ENCODE data around the gene ADRA2C. TPM values are rescaled to one million over a fixed set of nuclear protein-coding genes. Genes with fewer than 3 reads are reported as not detected.

The ADRA2C gene
- total RNA-seq, 1 donor from 2014 or later = 4.5 TPM

DNA sequence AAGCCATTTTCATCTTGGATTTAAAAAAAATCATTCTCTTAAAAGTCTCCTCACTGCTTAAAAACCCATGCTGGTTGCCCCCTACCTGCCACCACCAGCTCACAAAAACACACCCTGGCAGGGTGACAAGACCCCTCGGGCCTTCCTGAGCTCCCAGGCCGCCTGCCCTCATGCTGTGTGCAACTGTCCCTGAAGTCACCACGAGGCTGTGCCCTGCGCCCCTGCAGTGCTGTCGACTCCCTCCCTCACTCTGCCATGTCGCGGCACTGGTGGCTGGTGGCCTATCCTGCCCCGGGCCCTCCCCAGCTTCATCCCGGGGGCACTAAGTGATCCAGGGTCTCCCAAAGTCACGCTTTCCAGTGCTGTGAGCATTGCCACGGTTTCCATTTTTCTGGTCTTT, 46.3 kb upstream of the ADRA2C start:
- H3K9me3 ChIP-seq (replicated peaks) = peaks cover 10% of the 10 kb centered on the region
- no peak overlapping the region for H3K4me3 ChIP-seq
- intact Hi-C loops (cut with micrococcal nuclease) = no loop called here
- H3K27ac ChIP-seq (replicated peaks) = no peak overlapping the region
- TF ChIP-seq, protein P1, sequence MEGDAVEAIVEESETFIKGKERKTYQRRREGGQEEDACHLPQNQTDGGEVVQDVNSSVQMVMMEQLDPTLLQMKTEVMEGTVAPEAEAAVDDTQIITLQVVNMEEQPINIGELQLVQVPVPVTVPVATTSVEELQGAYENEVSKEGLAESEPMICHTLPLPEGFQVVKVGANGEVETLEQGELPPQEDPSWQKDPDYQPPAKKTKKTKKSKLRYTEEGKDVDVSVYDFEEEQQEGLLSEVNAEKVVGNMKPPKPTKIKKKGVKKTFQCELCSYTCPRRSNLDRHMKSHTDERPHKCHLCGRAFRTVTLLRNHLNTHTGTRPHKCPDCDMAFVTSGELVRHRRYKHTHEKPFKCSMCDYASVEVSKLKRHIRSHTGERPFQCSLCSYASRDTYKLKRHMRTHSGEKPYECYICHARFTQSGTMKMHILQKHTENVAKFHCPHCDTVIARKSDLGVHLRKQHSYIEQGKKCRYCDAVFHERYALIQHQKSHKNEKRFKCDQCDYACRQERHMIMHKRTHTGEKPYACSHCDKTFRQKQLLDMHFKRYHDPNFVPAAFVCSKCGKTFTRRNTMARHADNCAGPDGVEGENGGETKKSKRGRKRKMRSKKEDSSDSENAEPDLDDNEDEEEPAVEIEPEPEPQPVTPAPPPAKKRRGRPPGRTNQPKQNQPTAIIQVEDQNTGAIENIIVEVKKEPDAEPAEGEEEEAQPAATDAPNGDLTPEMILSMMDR (IDR thresholded peaks at IDR 0.05; ENCODE audit: borderline replicate concordance) = no peak
- peaks cover 95% of the 10 kb centered on the region for H3K27me3 ChIP-seq (ENCODE audit: low read depth)
- no peaks in the 10 kb centered on the region for H3K36me3 ChIP-seq
- no peak for DNase-seq
- no peaks in the 10 kb centered on the region for H3K4me1 ChIP-seq

DNA sequence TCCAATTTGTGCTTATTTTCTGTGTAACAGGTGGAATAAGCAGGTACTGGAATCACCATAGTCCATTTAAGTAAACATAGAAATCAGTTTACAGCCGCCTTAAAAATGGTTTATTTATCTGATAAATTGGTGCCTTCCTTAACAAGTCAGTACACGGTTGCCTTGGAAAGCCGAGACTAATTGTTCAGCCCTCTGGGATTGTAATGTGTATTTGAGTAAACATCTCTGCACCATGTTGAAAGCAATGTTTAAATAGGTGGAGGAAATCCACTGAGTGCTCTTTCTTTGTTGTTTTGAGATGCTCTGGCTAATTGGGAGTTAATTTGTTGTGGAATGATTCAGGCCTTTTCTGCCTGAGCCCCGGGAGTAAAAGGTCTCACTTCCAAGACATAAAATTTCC, 45.7 kb upstream of the ADRA2C start:
- no peaks in the 10 kb centered on the region for H3K36me3 ChIP-seq
- H3K27me3 ChIP-seq (ENCODE audit: low read depth) = peaks cover 95% of the 10 kb centered on the region
- DNase-seq = no peak
- H3K9me3 ChIP-seq (replicated peaks) = peaks cover 10% of the 10 kb centered on the region
- no peaks in the 10 kb centered on the region for H3K4me1 ChIP-seq
- no peak overlapping the region for H3K4me3 ChIP-seq
- TF ChIP-seq, protein P1 (IDR thresholded peaks at IDR 0.05; ENCODE audit: borderline replicate concordance) = no peak
- no peak overlapping the region for H3K27ac ChIP-seq (replicated peaks)
- intact Hi-C loops (cut with micrococcal nuclease) = no loop called here

DNA sequence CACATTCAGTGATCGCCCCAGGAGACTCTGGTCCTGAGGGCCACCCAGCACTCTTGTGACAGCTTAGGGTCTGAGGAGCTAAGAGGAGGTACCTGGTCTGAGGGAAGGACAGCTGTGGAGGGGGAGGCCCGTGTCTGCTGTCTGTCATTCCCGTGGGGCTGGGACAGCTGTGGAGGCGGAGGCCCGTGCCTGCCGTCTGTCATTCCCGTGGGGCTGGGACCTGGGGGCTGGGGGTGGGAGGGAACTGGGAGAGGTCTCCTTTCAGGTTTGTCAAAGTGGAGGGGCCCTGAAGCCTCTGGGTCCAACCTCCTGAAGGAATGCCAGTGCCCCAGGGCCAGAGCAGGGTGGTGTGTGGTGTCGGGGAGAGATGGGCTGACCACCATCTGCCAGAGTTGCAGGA, 45.0 kb upstream of the ADRA2C start:
- TF ChIP-seq, protein P1 (IDR thresholded peaks at IDR 0.05; ENCODE audit: borderline replicate concordance) = no peak
- H3K27me3 ChIP-seq (ENCODE audit: low read depth) = peaks cover 93% of the 10 kb centered on the region

DNA sequence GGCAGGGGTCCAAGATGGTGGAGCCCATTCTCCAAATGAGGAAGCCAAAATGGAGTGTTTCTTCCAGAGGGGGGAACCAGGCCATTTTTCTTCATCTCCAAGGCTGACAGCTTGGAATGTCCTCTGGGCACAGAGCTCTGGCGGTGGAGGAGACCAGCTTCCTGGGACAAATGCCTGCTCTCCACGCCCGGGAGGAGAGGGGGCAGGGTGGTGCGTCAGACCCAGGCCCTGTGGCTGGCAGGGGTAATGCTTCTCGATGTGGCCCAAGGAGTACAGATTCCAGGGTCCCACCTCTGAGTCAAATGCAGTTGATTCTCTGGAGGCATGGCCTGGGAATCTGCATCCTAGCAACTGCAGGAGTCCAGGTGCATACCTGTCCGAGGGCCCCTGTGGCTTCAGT, 44.6 kb upstream of the ADRA2C start:
- DNase-seq = no peak
- no peaks in the 10 kb centered on the region for H3K36me3 ChIP-seq
- H3K27me3 ChIP-seq (ENCODE audit: low read depth) = peaks cover 91% of the 10 kb centered on the region
- H3K4me1 ChIP-seq = no peaks in the 10 kb centered on the region
- no peak overlapping the region for H3K27ac ChIP-seq (replicated peaks)
- intact Hi-C loops (cut with micrococcal nuclease) = no loop called here
- H3K9me3 ChIP-seq (replicated peaks) = peaks cover 10% of the 10 kb centered on the region
- TF ChIP-seq, protein P1 (IDR thresholded peaks at IDR 0.05; ENCODE audit: borderline replicate concordance) = no peak
- H3K4me3 ChIP-seq = no peak overlapping the region

More for the DNA sequence above, 45.0 kb upstream of the ADRA2C start:
- intact Hi-C loops (cut with micrococcal nuclease) = no loop called here
- DNase-seq = no peak
- Histone ChIP-seq H3K4me1 (no peaks in the 10 kb centered on the region), H3K27ac (replicated peaks) (no peak overlapping the region), H3K9me3 (replicated peaks) (peaks cover 10% of the 10 kb centered on the region), H3K4me3 (no peak overlapping the region), H3K36me3 (no peaks in the 10 kb centered on the region)

DNA sequence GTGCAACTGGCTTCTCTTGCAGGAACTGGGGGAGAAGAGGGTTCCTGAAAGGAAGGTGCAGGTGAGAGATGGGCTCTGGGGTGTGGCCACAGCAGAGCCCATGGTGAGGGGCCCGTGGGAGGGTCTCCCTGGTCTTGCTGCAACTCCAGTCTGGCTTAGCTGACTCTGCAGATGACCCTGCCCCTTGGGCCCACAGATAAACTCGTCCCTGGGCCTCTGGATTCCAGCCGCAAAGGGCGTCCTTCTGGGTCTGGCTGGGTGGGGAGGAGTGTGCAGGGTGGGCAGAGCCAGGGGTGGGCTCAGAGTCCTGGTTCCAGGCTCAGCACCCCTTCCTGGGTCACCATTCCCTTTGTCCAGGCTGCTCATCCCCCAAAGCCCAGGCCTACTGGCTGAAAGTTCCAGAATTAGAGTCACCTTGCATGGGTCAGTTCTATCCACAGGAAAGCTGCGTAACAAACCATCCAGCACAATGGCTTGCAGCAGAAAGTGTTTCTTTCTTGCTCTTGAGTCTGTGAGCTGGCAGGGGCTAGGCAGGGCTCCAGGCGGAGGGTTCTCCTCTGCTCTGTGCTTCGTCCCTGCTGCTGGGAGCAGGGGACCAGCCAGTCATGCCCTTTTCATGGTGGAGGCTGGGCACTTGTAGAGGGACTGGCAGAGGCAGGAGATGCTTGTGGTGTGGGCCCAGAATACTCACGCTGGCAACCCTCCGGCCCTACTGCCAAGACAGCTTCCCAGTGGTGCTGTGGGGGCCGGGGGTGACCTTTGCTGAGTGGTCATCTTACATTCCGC, 43.5 kb upstream of the ADRA2C start:
- no peaks in the 10 kb centered on the region for H3K4me1 ChIP-seq
- no peak overlapping the region for H3K27ac ChIP-seq (replicated peaks)
- H3K36me3 ChIP-seq = no peaks in the 10 kb centered on the region
- no peak overlapping the region for H3K4me3 ChIP-seq
- intact Hi-C loops (cut with micrococcal nuclease) = no loop called here
- H3K27me3 ChIP-seq (ENCODE audit: low read depth) = peaks cover 88% of the 10 kb centered on the region
- no peak for DNase-seq
- H3K9me3 ChIP-seq (replicated peaks) = peaks cover 10% of the 10 kb centered on the region
- TF ChIP-seq, protein P1 (IDR thresholded peaks at IDR 0.05; ENCODE audit: borderline replicate concordance) = no peak
